IPS DF 19.7 (cell line): ENCODE measurements around the gene MAN1B1.

Experiments
- DNase-seq: peaks from one replicate; pipeline ENCODE4 v3.0.0-alpha.2; 2013; ENCODE audit warnings: low read depth, low spot score

MAN1B1 gene

GRCh38 chr9:137068539-137069507 is 18.0 kb upstream of the MAN1B1 start:
- DNase-seq, result no peak

- DNase-seq, result no peak
Measured at GRCh38 chr9:137069508-137070091, 17.2 kb upstream of the MAN1B1 start.

GRCh38 chr9:137070201-137070905 is 16.4 kb upstream of the MAN1B1 start, which contains the start of gene SAPCD2:
SAPCD2 (minus strand) TSS chr9:137070557; CDS start chr9:137070460, 97 bp downstream.
- DNase-seq, result no peak

GRCh38 chr9:137070906-137071275 is 15.9 kb upstream of the MAN1B1 start:
- DNase-seq, result no peak

- no peak for DNase-seq
Measured at GRCh38 chr9:137071282-137071681, 15.5 kb upstream of the MAN1B1 start.

GRCh38 chr9:137073992-137074399 is 12.8 kb upstream of the MAN1B1 start:
- no peak for DNase-seq

GRCh38 chr9:137074657-137075274 is 12.0 kb upstream of the MAN1B1 start:
- DNase-seq, result no peak

- no peak for DNase-seq
Measured at GRCh38 chr9:137075275-137075775, 11.5 kb upstream of the MAN1B1 start.

GRCh38 chr9:137076636-137077009 is 10.2 kb upstream of the MAN1B1 start:
- no peak for DNase-seq

- no peak for DNase-seq
Measured at GRCh38 chr9:137077010-137077747, 9.6 kb upstream of the MAN1B1 start, which contains the start of gene UAP1L1. UAP1L1 (plus strand) TSS chr9:137077517; CDS start chr9:137077533, 16 bp downstream.

GRCh38 chr9:137077758-137078693 is 8.8 kb upstream of the MAN1B1 start:
- no peak for DNase-seq

GRCh38 chr9:137078701-137079400 is 7.9 kb upstream of the MAN1B1 start:
- no peak for DNase-seq

GRCh38 chr9:137079401-137079787 is 7.4 kb upstream of the MAN1B1 start:
- no peak for DNase-seq

- DNase-seq, result no peak
Measured at GRCh38 chr9:137080260-137081122, 6.3 kb upstream of the MAN1B1 start.

- no peak for DNase-seq
Measured at GRCh38 chr9:137082222-137082924, 4.4 kb upstream of the MAN1B1 start.

- DNase-seq, result no peak
Measured at GRCh38 chr9:137082925-137083290, 3.9 kb upstream of the MAN1B1 start.

GRCh38 chr9:137083394-137084004 is 3.3 kb upstream of the MAN1B1 start:
- no peak for DNase-seq
